Cardiac fibroblast (primary cell): ENCODE data around the gene FZR1.

Experiments used
- DNase-seq, 2 donors: peaks; one replicate each; pipeline versions ENCODE4 v3.0.0 to v3.0.0-alpha.2; 2010; ENCODE audit warnings: low read depth in 2 of 2
- H3K4me3 ChIP-seq, 2 donors: replicated peaks in 1 of 2; 1 replicate in 1 of 2; 2 replicates in 1 of 2; pipeline ENCODE4 v1.5.1; 2011; ENCODE audit warnings: low read depth in 2 of 2, low read length in 2 of 2, mild to moderate bottlenecking in 2 of 2, moderate library complexity in 1 of 2
- CTCF ChIP-seq: IDR thresholded peaks from one replicate; pipeline ENCODE4 v1.5.1; 2011; ENCODE audit warnings: low read depth, mild to moderate bottlenecking, low read length, inconsistent platforms

Gene FZR1

GRCh38 chr19:3467437-3468198 is 38.5 kb upstream of the FZR1 start:
- no peak overlapping the region for H3K4me3 ChIP-seq
- no peak for DNase-seq
- TF ChIP-seq CTCF: no peak

- no peak for DNase-seq
- TF ChIP-seq CTCF: no peak
- no peak overlapping the region for H3K4me3 ChIP-seq
Observed at GRCh38 chr19:3468211-3468610, 37.9 kb upstream of the FZR1 start.

- no peak for TF ChIP-seq CTCF
- no peak for DNase-seq
- no peak overlapping the region for H3K4me3 ChIP-seq
Observed at GRCh38 chr19:3469638-3470499, 36.2 kb upstream of the FZR1 start.

- no peak for DNase-seq
- no peak for TF ChIP-seq CTCF
- H3K4me3 ChIP-seq: no peak overlapping the region
Observed at GRCh38 chr19:3470500-3471128, 35.5 kb upstream of the FZR1 start.

GRCh38 chr19:3471954-3472655 is 34.0 kb upstream of the FZR1 start:
- TF ChIP-seq CTCF: peak; percentile 93
- peak in 1 of 2 donors; percentile 32 for DNase-seq
- no peak overlapping the region for H3K4me3 ChIP-seq

- no peak overlapping the region for H3K4me3 ChIP-seq
- no peak for DNase-seq
- TF ChIP-seq CTCF: no peak
Observed at GRCh38 chr19:3474010-3474409, 32.1 kb upstream of the FZR1 start.
